Posterior vena cava (tissue), 2 donors: ENCODE data around the gene KIFAP3. TPM values are rescaled to one million over a fixed set of nuclear protein-coding genes. Genes with fewer than 3 reads are reported as not detected.
"Not testable (repeated sequence)": the region's sequence is repeated elsewhere in the genome, so short reads cannot be mapped to it uniquely, and the experiment has no call there.

Experiments
- DNase-seq: peaks from one replicate; pipeline ENCODE4 v3.0.0-alpha.2; 2020; ENCODE audit warnings: low spot score
- intact Hi-C, 2 donors: fragments of 100-400 bp; cut with DNase I; formaldehyde crosslinking; loops; one replicate each; pipeline versions ENCODE4 v1.14.1 to v1.14.2; 2022 to 2023
- total RNA-seq, 2 donors: library from RNA; stranded (reverse); fragmentation: NEBNext Ultra II Directional; extraction: Animal tissue kit (Norgen Biotek cat#: 25700); gene quantifications; one replicate each; pipeline ENCODE4 v1.2.1, GENCODE V29; 2021
- donor health status: DM: yes; HTN: yes; CAD: no.
- donor health status: DM: yes; HTN: yes; CAD: no.

KIFAP3 gene
- total RNA-seq, 2 donors from 2014 or later = 27.7 to 31.4 TPM

DNA sequence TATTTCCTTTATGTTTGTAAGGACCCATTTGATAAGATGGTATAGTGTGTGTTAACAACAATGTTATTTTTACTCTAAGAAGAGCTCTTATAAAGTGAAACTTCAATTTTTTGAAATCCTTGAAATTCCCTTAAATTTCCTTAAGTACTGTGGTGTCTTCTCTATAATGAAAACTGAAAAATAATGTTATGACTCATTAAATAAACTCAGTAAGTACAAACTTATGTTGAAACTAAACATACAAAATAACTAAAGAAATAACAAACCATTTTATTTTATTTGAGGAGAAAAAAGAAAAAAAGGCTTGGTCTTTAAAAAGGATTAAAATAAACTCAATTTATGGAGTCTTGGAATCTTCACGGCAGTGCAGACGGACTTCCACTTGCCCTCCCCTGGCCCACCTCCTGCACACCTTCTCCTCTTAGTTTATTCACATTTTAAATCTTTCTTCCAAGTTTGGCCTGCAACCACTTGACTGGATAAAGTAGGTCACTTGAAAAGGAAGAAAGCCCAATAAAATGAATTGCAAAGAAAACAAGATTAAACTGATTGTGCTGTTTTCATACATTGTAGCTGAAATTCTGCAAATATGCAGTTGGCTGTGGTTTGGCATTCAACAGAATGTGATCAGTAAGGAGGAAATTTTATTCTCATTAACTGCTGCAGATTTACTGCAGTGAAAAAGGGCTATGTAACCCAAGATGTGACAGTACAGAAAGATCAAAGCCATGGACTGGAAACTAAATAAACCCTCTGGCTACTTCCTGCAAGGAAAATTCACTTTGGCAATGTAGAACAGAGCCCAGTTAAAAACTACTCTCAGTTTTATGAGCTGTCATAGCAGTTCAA is 132.3 kb downstream of the KIFAP3 start:
- DNase-seq = no peak
- intact Hi-C loops = no loop called here

DNA sequence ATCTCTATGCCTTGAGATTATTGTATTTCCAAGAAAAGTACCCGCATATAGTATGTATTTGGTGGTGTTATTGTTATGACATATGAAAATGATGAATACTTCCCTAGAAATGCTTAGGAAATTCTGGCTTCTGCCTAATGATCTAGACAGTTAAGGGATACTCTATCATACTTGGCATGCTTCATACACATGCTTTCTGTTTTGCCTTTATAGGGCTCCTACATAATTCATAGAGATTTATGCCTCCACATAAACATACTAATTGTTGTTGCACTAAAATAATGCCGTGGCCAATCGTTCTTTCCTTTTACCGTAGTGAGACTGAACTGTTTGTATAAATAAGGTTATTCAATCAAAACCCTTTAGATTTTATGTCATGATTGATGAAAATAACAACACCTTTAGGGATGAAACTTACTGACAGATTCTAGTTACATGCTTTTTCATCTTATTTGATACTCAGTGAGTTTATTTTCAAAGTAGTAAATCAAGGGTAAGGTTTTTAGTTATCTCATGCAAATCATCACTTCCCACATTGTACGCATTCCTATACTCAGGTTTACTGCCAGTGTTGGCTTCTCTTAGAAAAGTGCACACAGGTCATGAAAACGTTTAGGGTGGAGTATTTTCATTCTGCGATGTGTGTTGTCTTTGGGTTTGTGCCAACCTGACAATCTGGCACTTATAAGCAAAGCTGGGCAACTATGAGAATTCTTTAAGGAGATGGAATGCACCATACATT is 140.3 kb downstream of the KIFAP3 start:
- no peak for DNase-seq
- intact Hi-C loops = no loop called here

DNA sequence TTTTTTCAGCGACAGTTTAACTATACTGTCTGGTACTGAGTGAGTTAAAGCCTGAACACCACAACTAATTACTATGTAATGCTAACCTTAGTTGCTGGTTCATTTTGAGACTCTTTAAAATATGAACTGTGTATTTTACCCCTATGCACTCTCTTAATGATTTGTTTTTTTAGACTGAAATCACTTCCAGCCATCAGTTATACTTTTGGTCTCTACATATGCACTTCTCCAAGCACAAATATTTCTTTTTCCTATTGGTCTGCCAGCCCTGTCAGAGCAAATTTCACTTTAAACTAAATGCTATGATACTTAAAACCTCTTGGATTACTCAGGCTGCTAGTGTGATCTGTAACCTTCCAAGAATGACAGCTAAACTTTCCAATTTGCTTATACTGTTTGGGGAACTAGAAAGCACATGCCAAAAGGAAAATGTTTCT is 142.7 kb downstream of the KIFAP3 start:
- intact Hi-C loops = no loop called here
- no peak for DNase-seq

DNA sequence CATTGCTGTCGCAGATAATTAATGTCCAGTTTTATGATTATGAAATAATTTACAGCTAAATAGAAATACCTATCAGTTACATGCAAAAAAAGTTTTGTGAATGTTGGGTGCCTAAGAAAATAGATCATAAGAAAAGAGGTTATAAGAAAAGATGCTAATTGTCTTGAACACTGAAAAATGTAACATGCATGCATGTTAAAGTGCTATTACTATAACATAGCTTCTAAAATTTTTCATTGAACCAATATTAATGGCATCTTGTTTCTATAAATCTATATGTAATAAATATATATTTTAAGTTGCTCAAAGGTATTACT is 145.3 kb downstream of the KIFAP3 start:
- intact Hi-C loops = loop anchor here (10.0 kb wide), 2 partner anchors 426 to 836 kb away; no protein-coding TSS in a partner anchor

GRCh38 chr1:169928438-169929209 is 145.9 kb downstream of the KIFAP3 start:
- intact Hi-C loops = loop anchor here (10.0 kb wide), 2 partner anchors 426 to 836 kb away; no protein-coding TSS in a partner anchor

More for the DNA sequence above, 145.3 kb downstream of the KIFAP3 start:
- no peak for DNase-seq

GRCh38 chr1:169925505-169926482 is 148.7 kb downstream of the KIFAP3 start:
- no peak for DNase-seq
- intact Hi-C loops = loop anchor here (10.0 kb wide), 2 partner anchors 429 to 839 kb away; no protein-coding TSS in a partner anchor

More at GRCh38 chr1:169928438-169929209, 145.9 kb downstream of the KIFAP3 start:
- no peak for DNase-seq

DNA sequence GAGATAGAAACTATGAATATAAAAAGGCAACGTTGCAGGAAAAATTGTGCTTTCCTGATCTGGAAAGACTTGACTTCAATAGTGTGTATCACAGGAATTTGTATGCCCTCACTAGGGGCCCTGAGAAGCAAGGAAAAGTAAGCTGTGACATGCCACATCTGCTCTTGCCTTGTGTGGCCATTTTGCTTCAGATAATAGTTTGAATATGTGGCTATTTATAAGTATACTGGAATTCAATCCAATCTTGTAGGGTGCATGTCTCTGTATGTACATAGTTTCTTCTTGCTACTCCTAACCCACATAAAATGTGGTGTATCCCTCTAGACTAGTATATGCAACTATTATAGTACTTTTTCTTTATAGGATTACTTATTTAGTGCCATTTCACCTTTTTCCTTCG is 149.7 kb downstream of the KIFAP3 start:
- intact Hi-C loops = loop anchor here (10.0 kb wide), 2 partner anchors 430 to 840 kb away; no protein-coding TSS in a partner anchor
- DNase-seq = no peak

GRCh38 chr1:169924063-169924462 is 150.4 kb downstream of the KIFAP3 start:
- DNase-seq = no peak
- intact Hi-C loops = loop anchor here (10.0 kb wide), 2 partner anchors 431 to 841 kb away; no protein-coding TSS in a partner anchor

DNA sequence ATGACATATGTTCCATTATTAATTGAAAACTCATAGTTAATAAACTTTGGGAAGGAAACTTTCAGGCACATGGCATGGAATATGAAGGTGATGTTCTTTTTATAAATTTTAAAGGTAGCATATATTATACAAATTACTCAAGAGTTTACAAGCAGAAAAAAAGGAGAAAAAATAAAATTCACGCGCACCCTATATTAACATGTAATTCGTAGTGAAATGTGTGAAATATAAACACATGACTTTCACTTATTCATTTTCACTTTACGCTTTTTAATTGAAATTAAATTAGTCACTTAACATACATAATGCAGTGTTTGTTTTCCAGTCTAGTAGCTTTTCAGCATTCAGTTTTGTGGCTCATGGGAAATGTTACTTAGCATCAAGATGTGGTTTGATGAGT is 153.4 kb downstream of the KIFAP3 start:
- intact Hi-C loops = loop anchor here (10.0 kb wide), 2 partner anchors 434 to 844 kb away; no protein-coding TSS in a partner anchor
- no peak for DNase-seq

DNA sequence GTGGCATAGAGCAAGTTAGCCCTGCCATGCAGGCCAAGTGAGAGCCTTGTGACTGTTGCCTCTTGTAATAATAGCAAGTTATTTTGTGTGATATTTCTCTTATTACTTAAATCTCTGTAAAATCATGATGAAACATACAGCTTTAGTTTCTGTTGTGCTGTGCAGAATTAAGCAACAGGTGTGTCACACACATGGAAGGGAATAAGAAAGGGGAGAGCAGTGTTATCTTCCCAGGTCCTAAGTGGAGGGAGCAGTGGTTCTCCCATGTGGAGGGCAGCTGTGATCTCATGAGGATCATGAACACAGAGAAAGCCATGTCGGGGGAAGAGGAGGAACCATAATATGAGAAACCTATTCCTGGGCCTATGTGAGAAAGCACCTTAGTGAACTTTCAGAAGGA is 155.6 kb downstream of the KIFAP3 start:
- intact Hi-C loops = no loop called here
- no peak for DNase-seq

DNA sequence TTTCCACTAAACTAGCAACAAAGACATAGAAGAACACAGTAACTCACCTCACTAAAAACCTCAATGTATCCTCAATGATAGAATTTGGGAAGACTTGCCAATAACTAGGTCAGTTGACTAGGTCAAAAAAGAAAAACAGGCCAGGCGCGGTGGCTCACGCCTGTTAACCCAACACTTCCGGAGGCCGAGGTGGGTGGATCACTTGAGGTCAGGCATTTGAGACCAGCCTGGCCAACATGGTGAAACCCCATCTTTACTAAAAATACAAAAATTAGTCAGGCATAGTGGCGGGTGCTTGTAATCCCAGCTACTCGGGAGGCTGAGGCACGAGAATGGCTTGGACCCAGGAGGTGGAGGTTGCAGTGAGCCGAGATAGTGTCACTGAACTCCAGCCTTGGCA is 156.3 kb downstream of the KIFAP3 start:
- DNase-seq, intact Hi-C loops: not testable (repeated sequence)

DNA sequence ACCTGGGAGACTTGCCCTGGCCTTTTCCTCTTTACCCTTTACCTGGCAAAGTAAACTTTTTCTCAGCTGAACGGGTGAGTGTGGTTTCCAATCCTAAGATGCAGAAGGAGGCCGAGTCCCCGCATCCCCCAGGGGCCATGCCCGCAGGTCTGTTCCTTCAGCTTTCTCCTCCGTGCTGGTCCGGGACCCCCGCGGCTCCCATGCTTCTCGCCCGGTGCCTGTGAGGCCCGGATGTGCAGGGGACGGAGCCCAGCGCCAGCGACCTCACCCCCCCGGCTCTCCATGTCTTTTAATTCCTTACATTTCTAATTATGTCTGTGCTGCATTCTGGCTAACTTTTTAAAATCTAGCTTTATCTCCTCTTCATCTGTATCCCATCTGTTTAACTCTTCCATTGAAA is 159.3 kb downstream of the KIFAP3 start:
- no peak for DNase-seq
- intact Hi-C loops = no loop called here

DNA sequence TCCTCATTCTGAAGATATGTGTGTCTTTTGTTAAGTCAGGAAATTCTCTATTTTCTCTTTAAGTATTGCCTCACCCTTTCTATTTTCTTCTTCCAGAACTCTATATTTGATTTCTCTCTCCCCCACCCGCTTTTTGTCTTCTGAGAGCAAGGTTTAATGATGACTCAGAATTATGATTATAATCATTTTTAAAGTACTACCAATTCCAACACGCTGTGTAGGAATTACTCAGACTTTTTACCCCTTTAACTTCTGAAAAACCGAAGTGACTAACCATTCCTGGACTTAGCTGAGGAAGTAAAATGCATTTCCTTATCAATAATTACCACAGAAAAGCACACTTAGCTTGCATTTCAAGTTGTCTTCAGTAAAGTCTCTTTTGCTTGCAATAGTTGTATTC is 160.0 kb downstream of the KIFAP3 start:
- intact Hi-C loops = no loop called here
- no peak for DNase-seq

- intact Hi-C loops = no loop called here
- DNase-seq = no peak
Observed at GRCh38 chr1:169909499-169909898, 165.0 kb downstream of the KIFAP3 start.

GRCh38 chr1:169906938-169907337 is 167.6 kb downstream of the KIFAP3 start:
- no peak for DNase-seq
- intact Hi-C loops = no loop called here

GRCh38 chr1:169904834-169905233 is 169.7 kb downstream of the KIFAP3 start:
- no peak for DNase-seq
- intact Hi-C loops = no loop called here

- DNase-seq = no peak
- intact Hi-C loops = no loop called here
Observed at GRCh38 chr1:169902751-169903150, 171.7 kb downstream of the KIFAP3 start.

- intact Hi-C loops = no loop called here
- no peak for DNase-seq
Observed at GRCh38 chr1:169901115-169901514, 173.4 kb downstream of the KIFAP3 start.
